Measurements from ENCODE around the gene ZNF808.
"Not testable (repeated sequence)": the region's sequence is repeated elsewhere in the genome, so short reads cannot be mapped to it uniquely, and the experiment has no call there.

Gene ZNF808

DNA sequence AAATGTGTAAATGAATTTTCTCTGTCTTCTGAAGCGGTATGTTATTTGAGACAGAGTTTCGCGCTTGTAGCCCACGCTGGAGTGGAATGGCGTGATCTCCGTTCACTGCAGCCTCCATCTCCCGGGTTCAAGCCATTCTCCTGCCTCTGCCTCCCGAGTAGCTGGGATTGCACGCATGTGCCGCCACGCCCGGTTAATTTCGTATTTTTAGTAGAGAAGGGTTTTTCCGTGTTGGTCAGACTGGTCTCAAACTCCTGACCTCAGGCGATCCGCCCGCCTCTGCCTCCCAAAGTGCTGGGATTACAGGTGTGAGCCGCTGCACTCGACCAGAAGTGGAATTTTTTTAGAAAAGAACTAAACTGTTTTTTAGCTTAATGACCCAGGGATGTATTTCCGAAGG is 3.4 kb upstream of the ZNF808 start:
- DNase-seq (ENCODE audit: low read depth in 2 of 2) = no peak
- no peak overlapping the region for H3K4me3 ChIP-seq (replicated peaks in 1 of 2; ENCODE audit: low read depth in 2 of 2, low read length in 2 of 2)
- TF ChIP-seq, protein P1, sequence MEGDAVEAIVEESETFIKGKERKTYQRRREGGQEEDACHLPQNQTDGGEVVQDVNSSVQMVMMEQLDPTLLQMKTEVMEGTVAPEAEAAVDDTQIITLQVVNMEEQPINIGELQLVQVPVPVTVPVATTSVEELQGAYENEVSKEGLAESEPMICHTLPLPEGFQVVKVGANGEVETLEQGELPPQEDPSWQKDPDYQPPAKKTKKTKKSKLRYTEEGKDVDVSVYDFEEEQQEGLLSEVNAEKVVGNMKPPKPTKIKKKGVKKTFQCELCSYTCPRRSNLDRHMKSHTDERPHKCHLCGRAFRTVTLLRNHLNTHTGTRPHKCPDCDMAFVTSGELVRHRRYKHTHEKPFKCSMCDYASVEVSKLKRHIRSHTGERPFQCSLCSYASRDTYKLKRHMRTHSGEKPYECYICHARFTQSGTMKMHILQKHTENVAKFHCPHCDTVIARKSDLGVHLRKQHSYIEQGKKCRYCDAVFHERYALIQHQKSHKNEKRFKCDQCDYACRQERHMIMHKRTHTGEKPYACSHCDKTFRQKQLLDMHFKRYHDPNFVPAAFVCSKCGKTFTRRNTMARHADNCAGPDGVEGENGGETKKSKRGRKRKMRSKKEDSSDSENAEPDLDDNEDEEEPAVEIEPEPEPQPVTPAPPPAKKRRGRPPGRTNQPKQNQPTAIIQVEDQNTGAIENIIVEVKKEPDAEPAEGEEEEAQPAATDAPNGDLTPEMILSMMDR (IDR thresholded peaks at IDR 0.05; ENCODE audit: low read depth, low read length) = no peak

DNA sequence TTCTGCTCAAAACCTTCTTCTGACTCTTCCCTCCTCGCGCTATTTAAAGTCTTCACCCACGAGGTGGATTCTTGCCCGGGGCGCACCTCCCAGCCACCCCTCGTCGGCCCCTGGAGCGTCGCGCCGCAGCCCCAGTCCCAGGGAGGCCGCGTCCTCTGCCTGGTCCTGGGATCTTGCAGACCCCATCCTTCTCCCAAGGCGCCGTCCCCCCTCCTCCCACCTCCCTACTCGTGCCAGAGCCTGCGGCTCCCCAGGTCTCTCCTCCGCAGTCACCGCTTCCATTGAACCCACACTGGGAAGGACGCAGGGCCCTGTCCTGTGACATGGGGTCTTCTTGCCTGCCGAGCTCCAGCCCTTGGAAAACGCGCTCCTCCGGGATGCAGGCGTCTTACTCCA is 486 bp downstream of the ZNF808 start:
- H3K4me3 ChIP-seq (replicated peaks in 1 of 2; ENCODE audit: low read depth in 2 of 2, low read length in 2 of 2) = peak overlapping the region; percentile 69 to 80
- no peak for DNase-seq (ENCODE audit: low read depth in 2 of 2)
- TF ChIP-seq, protein P1 (IDR thresholded peaks at IDR 0.05; ENCODE audit: low read depth, low read length) = no peak

GRCh38 chr19:52532480-52532879 is 5.0 kb downstream of the ZNF808 start:
- H3K4me3 ChIP-seq (replicated peaks in 1 of 2; ENCODE audit: low read depth in 2 of 2, low read length in 2 of 2) = no peak overlapping the region
- no peak for DNase-seq (ENCODE audit: low read depth in 2 of 2)
- TF ChIP-seq, protein P1 (IDR thresholded peaks at IDR 0.05; ENCODE audit: low read depth, low read length) = no peak

GRCh38 chr19:52533901-52534300 is 6.4 kb downstream of the ZNF808 start:
- no peak overlapping the region for H3K4me3 ChIP-seq (replicated peaks in 1 of 2; ENCODE audit: low read depth in 2 of 2, low read length in 2 of 2)
- TF ChIP-seq, protein P1 (IDR thresholded peaks at IDR 0.05; ENCODE audit: low read depth, low read length) = no peak

DNA sequence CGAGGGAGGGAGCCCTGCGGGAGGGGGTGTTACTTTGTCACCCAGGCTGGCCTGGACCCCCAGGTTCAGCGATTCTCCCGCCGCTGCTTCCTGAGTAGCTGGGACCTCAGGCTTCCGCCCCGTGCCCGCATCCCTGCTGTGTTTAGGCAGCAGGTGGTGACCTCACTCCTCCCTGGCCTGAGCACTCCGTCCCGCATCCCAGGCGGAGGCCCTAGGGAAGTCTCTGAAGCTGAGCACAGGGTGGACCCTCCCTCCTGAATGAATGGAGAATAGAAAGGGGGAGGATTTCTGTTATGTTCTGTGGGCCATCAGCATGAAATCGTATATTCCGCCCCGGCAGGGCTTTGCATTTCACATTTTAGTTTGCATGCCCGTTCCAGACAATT is 7.9 kb downstream of the ZNF808 start:
- DNase-seq (ENCODE audit: low read depth in 2 of 2) = not testable (repeated sequence)
- peak overlapping the region; percentile 62 to 66 for H3K4me3 ChIP-seq (replicated peaks in 1 of 2; ENCODE audit: low read depth in 2 of 2, low read length in 2 of 2)

More at GRCh38 chr19:52533901-52534300, 6.4 kb downstream of the ZNF808 start:
- no peak for DNase-seq (ENCODE audit: low read depth in 2 of 2)

DNA sequence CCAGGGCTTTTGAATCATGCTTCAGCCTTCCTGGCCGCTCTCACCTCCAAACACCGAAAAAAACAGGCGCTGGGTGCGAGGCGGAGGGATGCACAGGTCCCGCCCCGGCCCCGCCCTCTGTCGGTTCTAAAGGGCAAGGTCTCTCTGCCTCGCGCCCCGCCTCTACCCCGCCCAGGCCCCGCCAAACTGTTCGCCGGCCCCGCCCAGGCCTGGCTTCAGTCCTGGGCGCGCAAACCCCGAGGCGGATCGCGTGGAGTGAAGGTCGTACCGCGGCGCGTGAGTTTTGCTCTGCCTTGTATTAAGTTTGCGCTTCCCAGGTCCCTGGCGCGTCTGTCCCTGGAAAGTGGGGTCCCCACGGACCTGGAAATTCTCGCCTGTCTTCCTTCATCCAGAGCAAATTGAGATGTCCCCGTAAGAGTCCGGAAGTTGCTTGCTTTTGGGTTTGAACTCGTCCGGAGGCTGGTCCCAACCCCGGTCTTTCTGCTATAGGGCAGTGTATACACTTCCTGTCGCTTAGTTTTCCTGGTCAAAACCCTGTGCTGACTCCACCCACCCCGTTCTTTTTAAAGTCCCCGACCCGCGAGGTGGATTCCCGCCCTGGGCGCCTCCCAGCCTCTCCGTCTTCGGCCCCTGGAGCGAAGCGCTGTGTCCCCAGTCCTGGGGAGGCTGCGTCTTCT is 8.4 kb downstream of the ZNF808 start:
- peak overlapping the region; percentile 62 to 66 for H3K4me3 ChIP-seq (replicated peaks in 1 of 2; ENCODE audit: low read depth in 2 of 2, low read length in 2 of 2)
- peak; percentile 81 to 84 for DNase-seq (ENCODE audit: low read depth in 2 of 2)
- TF ChIP-seq, protein P1 (IDR thresholded peaks at IDR 0.05; ENCODE audit: low read depth, low read length) = peak; percentile 24

GRCh38 chr19:52536448-52536800 is 9.0 kb downstream of the ZNF808 start:
- peak; percentile 3 to 26 for DNase-seq (ENCODE audit: low read depth in 2 of 2)
- H3K4me3 ChIP-seq (replicated peaks in 1 of 2; ENCODE audit: low read depth in 2 of 2, low read length in 2 of 2) = peak overlapping the region; percentile 62 to 66
- TF ChIP-seq, protein P1 (IDR thresholded peaks at IDR 0.05; ENCODE audit: low read depth, low read length) = no peak

- not testable (repeated sequence) for DNase-seq (ENCODE audit: low read depth in 2 of 2)
These were observed 11.3 kb downstream of the ZNF808 start for GRCh38 chr19:52538815-52539214.

DNA sequence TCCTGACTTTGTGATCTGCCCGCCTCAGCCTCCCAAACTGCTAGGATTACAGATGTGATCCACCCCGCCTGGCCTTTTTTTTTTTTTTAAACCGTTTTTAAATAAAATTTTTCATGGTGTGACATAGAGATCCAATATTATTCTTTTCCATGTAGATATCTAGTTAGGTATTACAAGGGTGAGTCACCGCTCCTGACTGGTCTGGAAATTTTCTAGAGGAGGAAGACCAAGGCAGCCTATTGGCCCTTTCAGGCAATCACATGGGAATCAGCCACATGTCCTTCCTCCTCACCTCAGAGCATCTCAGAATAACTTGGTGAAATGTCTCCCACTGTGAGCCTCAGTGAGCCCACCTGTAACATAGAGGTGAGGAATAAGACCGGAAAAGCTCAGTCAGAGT is 13.7 kb downstream of the ZNF808 start:
- not testable (repeated sequence) for DNase-seq (ENCODE audit: low read depth in 2 of 2); H3K4me3 ChIP-seq (replicated peaks in 1 of 2; ENCODE audit: low read depth in 2 of 2, low read length in 2 of 2)

More at GRCh38 chr19:52538815-52539214, 11.3 kb downstream of the ZNF808 start:
- not testable (repeated sequence) for H3K4me3 ChIP-seq (replicated peaks in 1 of 2; ENCODE audit: low read depth in 2 of 2, low read length in 2 of 2)
